ENCODE results near the gene OR1N2.
A peak's percentile ranks its signal among the peaks of the same experiment; 100 is the strongest.
"Not testable (repeated sequence)": the region's sequence is repeated elsewhere in the genome, so short reads cannot be mapped to it uniquely, and the experiment has no call there.

Gene OR1N2, protein sequence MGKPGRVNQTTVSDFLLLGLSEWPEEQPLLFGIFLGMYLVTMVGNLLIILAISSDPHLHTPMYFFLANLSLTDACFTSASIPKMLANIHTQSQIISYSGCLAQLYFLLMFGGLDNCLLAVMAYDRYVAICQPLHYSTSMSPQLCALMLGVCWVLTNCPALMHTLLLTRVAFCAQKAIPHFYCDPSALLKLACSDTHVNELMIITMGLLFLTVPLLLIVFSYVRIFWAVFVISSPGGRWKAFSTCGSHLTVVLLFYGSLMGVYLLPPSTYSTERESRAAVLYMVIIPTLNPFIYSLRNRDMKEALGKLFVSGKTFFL

DNA sequence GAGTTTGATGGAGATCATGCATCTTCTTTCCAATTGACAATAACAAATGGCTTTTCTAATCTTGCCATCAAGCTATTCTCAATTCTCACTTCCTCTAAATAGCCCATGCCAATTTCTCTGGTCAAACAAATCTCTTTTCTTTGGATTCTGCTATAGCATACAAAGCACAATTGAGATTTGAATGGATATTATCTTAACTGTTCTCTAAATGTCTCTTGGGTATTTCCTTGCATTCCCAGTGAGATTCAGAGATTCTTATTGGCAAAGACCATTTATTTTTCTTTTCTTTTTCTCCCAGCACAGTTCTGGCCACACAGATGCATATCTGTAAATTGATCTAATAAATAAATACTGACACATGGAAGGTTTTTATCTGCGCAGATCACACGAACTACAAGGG is at the start of gene OR1N2:
Gene OR1N2, plus strand, starts transcription at position 301 of the 400 bp plus-strand sequence. CDS start 100 bp downstream, outside the sequence.
- ATAC-seq, result no peak

DNA sequence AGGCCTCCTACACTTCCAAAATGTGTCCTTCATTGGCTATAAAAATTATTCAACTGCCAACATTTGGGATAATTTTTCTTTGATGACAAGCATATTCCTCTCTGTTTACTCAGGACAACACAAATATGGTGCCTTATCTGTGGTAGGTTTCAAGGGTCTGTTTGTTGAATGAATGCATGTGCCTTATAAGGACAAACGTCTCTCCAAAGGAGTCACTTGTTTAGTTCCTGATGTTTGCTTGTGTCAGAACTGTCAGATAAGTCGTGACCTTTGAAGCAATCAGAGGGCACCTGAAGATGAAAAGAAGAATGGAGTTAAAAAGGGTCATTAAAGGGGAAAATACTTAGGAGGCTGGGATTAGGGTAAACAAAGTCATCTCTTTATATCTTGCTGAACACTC is 45.9 kb upstream of the OR1N2 start:
- no peak for ATAC-seq

DNA sequence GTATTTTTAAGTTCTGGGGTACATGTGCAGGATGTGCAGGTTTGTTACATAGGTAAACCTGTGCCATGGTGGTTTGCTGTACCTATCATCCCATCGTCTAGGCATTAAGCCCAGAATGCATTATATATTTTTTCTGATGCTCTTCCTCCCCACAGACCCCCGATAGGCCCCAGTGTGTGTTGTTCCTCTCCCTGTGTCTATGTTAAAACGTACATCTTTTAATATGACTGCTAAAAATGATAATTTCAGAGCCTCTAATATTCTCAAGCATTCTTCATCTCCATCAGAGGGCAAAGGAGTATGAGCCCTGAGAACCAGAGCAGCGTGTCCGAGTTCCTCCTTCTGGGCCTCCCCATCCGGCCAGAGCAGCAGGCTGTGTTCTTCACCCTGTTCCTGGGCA is 42.4 kb upstream of the OR1N2 start, which contains the start of gene OR1J2:
Gene OR1J2, plus strand, starts transcription at position 301 of the 400 bp plus-strand sequence. Its CDS starts 0 bp downstream, at position 301.
- no peak for ATAC-seq

DNA sequence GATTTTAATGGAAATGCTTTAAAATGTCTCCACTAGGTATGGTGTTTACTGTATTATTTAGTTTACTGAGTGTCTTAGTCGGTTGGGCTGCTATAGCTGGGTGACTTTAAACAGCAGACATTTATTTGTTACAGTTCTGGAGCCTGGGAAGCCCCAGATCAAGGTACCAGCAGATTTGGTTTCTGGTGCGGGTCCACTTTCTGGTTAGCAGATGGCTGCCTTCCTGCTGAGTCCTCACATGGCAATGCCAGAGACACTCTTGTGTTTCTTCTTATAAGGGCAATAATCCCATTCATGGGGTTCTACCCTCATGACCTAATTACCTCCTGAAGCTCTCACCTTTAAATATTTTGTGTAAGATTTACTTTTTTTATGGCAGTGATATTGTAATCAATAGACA is 34.7 kb upstream of the OR1N2 start:
- ATAC-seq, result no peak

DNA sequence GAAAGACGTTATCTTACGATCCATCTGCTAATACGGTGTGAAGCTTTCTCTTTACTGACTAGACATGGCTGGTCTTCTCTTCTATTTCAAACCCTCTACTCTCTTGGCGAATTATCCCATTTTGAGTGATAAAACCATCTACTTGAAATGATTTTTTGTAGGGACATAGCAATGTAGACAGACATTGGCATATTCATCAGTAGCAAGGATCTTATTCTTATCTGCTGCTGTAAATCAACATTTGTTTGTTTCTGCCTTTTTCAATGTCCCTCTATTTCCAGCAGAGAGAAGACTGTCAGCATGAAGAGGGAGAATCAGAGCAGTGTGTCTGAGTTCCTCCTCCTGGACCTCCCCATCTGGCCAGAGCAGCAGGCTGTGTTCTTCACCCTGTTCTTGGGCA is 34.1 kb upstream of the OR1N2 start, which contains the start of gene OR1J4:
Gene OR1J4, plus strand, starts transcription at position 301 of the 400 bp plus-strand sequence. Its CDS starts 0 bp downstream, at position 301.
- ATAC-seq, result no peak

DNA sequence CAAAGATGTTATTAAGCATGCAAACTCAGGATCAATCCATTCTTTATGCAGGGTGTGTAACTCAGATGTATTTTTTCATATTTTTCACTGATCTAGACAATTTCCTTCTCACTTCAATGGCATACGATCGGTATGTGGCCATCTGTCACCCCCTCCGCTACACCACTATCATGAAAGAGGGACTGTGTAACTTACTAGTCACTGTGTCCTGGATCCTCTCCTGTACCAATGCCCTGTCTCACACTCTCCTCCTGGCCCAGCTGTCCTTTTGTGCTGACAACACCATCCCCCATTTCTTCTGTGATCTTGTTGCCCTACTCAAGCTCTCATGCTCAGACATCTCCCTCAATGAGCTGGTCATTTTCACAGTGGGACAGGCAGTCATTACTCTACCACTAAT is 33.5 kb upstream of the OR1N2 start:
- ATAC-seq, result no peak

DNA sequence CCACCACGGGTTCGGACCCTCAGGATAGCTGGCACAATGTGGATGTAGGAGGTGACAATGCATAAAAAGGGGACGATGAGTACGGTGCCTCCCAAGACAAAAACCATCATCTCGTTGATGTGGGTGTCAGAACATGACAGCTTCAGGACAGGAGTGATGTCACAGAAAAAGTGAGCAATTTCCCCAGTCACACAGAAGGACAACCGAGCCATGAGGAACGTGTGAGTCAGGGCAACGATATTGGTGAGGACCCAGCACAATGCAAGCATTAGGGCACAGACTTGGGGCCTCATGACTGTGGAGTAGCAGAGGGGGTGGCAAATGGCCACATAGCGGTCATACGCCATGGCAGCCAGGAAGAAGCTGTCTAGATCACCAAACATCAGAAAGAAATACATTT is 26.3 kb upstream of the OR1N2 start:
- peak; percentile 55 to 58 for ATAC-seq

DNA sequence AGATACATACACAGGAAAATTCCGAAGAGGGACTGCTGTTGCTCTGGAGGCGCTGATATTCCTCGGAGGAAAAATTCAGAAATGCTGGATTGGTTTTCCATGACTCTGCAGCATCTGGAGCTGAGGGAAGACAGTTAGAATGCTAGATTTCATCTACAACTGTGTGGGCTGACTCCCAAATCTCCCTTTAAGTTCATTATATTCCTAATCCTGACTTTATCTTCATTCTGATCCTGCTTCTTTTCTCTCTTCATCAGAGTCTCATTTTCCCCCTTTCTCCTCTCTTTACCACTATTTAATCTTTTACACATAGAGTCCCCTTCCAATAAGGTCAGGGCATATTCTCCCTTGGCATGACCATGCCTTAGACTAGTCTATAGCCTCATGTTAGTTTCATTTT is 25.7 kb upstream of the OR1N2 start, which contains the start of gene OR1N1:
Gene OR1N1, minus strand, starts transcription at position 101 of the 400 bp plus-strand sequence. Its CDS starts 0 bp downstream, at position 101.
- ATAC-seq, result no peak

DNA sequence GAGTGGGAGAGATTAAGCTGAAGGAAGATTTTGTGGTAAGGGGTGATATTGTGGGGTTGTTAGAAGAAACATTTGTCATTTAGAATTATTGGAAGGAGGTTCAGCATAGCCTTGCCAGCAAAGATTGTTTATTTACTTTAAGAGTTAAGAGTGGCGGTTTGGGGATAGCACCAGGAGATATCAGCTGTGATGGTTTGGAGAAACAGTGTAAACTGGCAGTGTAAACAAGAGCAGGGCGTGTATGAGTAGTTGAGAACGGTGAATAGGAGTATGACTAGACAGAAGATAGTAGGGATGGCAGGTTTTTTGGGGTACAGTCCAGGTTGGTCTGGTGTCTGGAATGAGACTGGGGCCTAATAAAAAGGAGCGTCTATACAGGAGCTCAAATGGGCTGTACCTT is 21.8 kb upstream of the OR1N2 start:
- not testable (repeated sequence) for ATAC-seq

DNA sequence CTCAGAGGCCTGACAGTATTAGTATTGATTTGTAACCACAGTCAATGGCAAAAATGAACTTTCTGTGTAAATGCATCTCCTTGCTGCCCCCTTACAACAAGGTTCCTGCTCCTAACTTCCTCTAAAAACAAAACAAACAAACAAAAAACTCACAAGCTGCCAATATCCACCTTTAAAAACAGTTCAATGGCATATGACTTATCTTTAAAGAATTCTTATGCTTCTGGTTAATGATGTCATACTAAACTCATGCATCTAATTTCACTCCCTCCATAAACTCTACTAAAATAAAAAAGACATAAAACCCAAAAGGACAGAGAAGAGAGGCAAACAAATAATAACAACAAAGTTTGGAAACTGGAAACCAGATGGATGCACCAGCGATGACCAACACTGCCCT is 16.8 kb upstream of the OR1N2 start:
- ATAC-seq, result no peak

DNA sequence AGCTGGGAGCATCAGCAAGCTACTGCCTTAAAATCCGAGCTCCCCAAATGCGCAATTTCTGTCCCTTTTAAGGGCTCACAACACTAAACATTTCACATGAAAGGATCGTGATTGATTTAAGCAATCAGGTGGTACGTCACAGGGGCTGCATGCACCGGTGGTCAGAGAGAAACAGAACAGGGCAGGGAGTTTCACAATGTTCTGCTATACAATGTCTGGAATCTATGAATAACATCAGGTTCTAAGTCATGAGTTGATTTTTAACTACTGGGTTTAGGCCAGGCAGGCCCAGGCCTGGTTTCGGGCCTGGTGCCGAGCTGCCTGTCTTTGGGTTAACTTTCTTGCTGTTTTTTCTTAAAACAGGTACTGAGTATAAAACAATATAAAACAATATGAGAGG is 15.8 kb upstream of the OR1N2 start:
- ATAC-seq, result not testable (repeated sequence)

DNA sequence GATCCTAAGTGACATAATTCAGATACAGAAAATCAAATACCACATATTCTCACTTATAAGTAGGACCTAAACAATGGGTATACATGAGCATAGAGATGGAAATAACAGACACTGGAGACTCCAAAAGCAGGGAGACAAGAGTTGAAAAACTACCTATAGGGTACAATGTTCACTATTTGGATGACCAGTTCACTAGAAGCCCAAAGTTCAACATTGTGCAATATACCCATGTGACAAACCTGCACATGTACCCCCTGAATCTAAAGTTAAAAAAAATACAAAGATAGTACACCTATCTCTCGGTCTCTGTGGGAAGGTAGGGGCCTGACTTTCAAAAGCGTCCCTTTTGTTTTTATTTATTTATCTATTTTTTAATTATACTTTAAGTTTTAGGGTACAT is 14.2 kb upstream of the OR1N2 start:
- no peak for ATAC-seq

DNA sequence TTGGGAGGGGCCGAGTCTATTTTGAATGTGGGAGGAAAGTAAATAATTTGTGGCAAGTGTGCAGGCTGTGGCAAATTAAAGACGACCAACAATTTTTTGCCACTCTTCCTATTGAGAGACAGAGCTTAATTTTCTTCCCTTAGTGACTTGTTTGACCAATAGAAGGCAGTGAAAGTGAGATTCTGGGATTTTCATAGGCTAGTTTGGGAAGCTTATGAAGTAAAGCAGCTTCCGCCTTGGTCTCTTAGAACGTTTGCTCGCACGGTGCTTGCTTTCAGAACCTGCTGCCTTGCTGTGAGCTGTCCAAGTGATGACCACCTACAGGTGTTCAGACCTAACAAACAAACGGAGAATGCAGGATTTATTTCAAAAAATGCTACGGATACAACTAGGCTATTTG is 6.7 kb upstream of the OR1N2 start:
- ATAC-seq, result no peak

DNA sequence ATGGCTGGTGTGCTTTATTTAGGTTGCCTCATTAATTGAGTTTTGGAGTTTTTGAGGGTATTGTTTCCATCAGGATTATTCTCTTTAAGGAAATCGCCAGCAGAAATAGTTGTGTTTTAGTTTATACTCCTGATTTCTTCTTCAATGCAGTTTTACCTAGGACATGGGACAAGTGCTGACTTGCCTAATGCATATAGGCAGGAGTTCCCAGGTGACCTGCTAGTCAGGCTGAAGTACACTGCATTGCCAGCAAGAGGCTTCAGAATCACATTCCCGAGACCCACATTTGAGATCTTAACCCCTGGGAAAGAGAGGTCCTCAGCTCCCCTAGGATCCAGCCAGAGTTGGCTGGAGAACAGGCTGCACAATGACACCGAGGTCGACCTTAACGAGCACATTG is 1.5 kb upstream of the OR1N2 start:
- no peak for ATAC-seq

DNA sequence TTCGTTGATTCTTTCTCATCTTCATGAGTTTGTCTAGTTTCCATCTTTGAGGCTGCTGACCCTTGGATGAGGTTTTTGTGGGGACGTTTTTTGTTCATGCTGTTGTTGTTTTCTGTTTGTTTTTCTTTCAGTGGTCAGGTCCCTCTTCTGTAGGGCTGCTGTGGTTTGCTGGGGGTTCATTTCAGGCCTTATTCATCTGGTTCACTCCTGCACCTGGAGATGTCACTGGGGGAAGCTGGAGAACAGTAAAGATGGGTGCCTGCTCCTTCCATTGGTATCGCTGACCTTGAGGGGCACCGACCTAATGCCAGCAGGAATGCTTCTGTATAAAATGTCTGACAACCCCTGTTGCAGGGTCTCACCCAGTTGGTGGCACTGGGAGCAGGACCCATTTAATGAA is 8.5 kb downstream of the OR1N2 start:
- no peak for ATAC-seq

DNA sequence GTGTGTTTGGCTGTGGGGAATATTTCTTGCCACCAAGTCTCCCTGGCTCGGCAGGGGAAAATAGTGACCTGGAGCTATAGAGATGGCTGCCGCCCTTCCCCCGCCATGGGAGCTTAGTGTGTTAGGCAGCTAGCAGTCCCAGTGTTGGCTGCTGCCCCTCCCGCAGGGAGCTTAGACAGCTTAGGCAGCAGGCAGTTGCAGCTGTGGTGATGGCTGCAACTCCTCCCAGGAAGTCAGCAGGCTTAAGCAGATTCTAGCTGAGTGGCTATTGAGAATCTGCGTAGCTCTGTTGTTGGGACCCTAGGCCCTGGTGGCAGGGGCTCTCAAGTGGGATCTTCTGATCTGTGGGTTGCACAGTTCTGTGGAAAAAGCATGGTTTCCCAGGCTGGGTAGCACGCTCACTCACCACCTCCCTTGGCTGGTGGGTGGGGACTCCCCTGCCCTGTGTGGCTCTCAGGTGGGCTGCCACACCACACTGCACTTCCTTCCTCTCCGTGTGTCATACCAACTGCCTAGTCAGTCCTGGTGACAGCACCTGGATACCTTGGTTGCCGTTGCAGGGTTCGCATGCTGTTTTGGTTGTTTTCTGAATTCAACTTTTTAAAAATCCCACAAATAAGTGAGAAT is 9.3 kb downstream of the OR1N2 start:
- ATAC-seq, result no peak

DNA sequence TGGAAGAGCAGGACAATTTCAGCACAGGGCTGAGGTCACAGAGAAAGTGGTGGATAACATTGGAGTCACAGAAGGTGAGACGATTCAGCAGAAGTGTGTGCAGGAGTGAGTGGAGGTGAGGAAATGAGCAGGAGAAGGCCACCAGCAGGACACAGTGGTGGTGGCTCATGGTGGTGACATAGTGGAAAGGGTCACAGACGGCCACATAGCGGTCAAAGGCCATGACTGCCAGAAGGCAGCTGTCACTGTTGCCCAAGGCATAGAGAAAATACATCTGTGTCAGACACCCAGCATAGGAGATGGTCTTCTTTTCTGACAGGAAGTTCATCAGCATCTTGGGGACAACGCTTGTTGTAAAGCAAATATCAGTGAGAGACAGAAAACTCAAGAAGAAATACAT is 15.0 kb downstream of the OR1N2 start:
- no peak for ATAC-seq

DNA sequence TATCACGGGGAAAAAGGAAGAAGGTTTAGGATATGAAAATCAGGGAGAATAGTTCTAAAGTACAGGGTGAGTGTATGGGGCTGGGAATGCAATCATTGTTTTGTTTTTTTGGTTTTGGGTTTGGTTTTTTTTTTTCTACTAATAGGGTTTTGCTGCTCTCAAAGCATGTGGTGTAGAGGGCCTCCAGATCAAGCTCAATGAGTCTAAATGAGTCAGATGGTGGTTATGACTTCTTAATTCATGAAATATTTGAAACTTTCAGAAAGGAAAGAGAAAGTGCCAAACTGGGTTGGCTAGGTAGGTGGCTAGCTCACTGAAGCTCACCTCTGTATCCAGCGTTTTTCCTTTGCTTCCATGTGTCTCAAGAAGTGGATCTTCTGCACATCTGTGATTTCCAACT is 19.5 kb downstream of the OR1N2 start:
- ATAC-seq, result peak; percentile 55 to 63

DNA sequence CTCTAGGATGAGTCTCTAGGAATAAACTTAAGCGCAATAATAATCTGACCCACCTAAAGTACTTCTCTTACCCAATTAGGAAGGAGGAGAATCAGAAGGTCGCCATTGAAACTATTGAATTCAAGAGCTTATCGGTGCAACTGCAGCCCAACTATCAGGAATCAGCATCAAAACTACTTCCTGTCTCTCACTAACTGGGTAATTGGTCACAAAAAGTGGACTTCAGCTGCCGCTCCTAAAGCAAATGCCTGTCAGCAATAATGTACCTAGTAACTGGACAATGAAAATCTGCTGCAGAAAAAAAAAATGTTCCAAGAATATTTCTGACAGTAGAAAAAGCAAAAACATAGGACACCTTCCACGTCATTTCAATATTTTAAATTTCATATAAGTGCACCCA is 27.0 kb downstream of the OR1N2 start:
- ATAC-seq, result no peak

DNA sequence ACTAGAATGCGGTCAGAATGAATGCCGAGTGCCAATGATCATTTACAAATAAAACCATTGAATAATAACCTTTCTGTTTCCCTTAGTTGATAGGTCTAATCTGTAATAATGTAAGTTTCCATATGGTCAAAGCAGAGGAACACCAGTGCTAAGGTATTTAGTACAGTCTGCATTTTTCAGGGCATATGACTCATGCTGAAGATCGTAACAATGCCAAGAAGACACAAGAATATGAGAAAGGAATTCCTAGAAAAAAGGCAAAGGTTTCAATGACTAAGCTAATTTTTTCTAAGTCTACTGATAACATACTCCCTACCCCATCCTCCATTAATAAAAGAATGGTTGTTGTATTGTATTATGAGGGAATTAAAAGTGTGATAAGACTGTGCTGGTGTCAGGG is 27.4 kb downstream of the OR1N2 start:
- no peak for ATAC-seq

DNA sequence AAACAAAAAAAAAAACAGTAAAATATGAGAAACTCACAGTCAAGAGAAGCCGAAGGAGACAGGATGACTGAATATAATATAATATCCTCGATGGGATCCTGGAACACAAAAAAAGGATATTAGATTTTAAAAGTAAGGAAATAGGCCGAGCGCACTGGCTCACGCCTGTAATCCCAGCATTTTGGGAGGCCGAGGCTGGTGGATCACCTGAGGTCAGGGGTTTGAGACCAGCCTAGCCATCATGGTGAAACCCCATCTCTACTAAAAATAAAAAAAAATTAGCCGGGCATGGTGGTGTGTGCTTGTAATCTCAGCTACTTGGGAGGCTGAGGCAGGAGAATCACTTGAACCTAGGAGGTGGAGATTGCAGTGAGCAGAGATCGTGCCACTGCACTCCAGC is 30.4 kb downstream of the OR1N2 start, which contains the start of gene OR1L8:
Gene OR1L8, minus strand, starts transcription at position 101 of the 400 bp plus-strand sequence. CDS start 14,907 bp downstream, outside the sequence.
- ATAC-seq, result not testable (repeated sequence)
